Inferior parietal cortex (tissue), 1 donor: ENCODE data around the gene DAPK2.

Experiments
- DNase-seq: peaks from one replicate; pipeline ENCODE4 v3.0.0-alpha.2; 2016; ENCODE audit errors: extremely low spot score

DAPK2 gene

GRCh38 chr15:63943829-63944680 lies 102.2 kb downstream of the DAPK2 start:
- no peak for DNase-seq

DNA sequence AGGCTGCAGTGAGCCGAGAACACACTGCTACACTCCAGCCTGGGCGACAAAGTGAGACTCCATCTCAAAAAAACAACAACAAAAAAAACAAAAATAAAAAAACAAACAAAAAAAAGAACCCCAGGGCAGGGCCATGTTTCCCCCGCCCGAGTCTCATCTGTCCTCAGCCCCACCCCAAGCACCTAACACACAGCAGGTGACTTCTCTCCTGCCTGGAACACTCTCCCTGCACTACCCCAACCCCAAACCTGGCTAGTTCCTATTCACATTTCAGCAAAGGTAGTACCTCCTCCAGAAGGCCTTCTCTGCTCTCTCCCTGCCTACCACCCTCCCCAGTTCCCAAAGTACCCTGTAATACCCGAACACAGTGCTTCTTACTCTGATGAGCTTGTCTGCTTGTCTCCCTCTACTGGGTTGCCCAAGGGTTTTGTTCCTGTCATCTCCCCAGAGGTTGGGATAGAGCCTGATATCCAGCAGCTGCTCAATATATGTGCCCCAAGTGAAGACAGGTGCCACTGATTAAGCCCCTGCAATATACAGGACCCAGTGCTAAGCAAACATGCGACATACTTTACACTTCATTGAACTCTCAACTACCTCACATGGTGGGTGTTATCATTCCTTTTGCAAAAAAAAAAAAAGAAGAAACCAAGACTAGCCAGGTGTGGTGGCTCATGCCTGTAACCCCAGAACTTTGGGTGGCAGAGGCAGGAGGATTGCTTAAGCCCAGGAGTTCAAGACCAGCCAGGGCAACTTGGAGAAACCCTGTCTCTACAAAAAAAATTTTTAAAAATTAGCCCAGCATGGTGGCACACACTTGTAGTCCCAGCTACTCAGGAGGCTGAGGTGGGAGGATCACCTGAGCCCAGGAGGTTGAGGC lies 103.6 kb downstream of the DAPK2 start:
- no peak for DNase-seq

DNA sequence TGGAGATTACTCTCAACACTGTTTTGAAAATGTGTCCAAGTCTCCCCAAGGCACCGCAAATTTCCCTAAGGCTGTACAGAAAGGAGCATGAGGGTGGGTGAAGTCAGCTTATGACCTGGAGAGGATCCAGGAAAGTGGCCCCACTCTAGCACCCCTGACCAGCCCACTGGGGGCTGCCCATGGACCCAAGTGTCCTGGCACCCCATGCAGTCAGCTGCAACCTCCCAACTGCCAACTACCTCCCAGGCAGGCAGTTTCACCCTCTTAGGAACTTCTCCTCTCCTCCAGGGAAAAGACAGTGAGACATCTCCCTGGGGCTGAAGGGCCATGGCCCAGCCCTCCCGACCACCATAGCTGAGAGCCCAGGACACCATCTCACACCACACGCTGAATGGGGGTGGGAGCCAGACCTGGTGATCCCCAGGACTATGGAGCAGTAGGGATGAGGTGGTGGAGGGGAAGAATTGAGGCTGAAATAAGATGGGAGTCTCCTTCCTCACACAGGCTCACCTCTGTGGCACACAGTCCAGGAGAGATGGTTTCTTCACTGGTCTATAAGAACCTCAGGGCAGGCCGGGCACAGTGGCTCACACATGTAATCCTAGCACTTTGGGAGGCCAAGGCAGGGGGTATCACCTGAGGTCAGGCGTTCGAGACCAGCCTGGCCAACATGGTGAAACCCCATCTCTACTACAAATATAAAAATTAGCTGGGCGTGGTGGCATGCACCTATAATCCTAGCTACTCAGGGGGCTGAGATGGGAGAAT lies 104.4 kb downstream of the DAPK2 start:
- DNase-seq, result no peak

GRCh38 chr15:63940966-63941620 lies 105.2 kb downstream of the DAPK2 start:
- no peak for DNase-seq

DNA sequence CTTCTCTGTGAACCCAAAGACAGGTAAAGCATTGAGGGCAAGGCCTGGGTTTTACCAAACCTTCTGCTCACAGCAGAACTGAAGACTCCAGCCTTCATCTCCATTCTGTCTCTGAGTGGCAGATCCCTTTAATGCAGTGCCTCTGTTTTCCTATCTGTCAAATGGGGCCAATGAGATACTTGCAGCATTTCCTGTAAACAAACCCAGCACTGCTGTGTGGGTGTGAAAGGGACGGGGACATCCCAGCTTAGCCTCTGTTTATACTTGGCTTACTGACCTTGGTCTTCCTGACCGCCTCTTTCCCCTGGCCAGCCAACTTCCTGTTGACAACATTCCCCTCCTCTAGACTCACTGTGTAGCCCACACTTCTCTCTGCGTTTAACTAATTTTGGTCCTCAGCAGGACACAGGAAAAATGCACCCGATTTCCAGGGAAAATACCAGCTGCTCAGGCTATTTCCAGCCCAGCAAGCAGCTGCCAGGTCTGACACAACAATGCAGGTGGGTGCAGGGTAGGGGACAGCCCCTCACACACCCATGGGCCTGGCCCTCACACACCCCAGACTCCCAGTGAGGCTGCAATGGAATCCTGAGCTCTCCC lies 106.7 kb downstream of the DAPK2 start:
- no peak for DNase-seq

DNA sequence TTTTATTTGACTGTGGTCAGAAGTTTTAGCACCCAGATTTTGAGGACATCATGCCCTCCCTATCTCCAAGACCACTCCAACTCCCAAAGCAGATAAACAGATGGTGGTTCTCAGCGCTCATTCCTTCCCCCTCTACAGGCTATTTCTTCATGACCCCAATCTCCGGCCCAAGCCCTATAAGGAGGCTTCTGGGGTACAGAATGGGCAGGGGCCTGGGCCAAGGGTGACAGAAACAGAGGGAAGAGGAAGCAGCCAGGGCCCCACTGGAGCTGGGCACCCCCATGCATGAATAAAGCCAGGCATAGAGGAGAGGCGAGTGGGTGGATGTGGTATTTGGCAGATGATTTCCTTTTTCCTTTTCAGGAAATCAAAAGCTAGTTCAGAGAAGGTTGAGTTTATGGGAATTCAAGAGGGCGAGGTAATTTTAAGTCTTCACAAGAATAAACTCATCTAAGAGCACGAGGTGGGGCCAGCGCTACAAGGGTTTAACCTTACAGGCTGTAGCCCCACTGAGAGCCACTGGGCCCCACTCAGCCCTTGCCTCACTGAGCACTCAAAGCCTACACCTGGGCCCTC lies 107.7 kb downstream of the DAPK2 start:
- DNase-seq, result no peak

- no peak for DNase-seq
These were observed 112.8 kb downstream of the DAPK2 start for GRCh38 chr15:63933522-63933921.

- no peak for DNase-seq
These were observed 114.7 kb downstream of the DAPK2 start for GRCh38 chr15:63931556-63931955.

DNA sequence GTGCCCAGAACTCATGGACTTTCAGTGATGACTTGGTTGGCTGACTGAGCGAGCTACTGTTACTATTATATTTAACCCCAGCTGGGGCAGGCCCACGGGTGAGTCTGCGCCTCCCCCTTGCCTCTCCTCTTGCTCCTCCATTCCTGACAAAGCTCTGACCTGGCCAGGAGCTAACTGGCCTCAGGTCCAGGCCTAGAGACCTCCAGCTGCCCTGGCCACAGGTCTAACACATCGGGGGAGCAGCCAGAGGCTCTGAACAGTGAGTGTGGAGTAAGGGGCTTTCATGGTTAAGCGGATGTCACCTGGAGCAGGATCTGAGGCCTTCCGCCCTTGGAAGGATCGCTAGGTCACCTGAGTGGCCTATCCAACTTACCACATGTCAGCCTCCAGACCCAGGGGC lies 116.3 kb downstream of the DAPK2 start:
- DNase-seq, result no peak

DNA sequence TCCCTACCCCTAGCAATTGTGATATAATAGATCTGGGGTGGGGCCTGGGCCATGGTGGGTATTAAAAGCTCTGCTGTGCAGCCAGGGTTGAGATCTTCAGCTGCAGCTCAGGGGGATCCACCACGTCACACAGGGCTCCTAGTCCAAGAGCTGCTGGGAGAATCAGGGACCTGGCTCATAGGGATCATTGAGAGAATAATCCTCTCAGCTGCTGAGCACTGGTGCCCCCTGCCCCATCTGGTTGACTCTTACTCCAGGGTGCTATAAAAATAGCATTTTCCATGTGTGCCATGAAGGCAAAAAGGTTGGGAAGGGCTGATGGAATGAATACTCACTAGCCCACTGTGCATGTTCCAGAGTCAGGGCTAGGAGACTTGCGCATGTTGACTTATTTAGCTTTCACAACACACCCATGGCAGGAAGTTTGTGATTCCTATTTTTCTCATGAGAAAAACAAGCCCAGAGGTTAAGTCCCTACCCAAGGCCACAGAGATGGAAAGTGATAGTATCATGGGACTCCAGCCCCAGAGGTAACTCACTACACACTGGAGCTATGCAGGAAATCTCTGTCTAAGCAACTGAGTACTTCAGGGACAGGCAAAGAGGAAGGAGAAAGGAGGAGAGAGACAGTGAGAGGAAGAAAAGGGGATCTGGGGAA lies 118.0 kb downstream of the DAPK2 start:
- DNase-seq, result no peak

DNA sequence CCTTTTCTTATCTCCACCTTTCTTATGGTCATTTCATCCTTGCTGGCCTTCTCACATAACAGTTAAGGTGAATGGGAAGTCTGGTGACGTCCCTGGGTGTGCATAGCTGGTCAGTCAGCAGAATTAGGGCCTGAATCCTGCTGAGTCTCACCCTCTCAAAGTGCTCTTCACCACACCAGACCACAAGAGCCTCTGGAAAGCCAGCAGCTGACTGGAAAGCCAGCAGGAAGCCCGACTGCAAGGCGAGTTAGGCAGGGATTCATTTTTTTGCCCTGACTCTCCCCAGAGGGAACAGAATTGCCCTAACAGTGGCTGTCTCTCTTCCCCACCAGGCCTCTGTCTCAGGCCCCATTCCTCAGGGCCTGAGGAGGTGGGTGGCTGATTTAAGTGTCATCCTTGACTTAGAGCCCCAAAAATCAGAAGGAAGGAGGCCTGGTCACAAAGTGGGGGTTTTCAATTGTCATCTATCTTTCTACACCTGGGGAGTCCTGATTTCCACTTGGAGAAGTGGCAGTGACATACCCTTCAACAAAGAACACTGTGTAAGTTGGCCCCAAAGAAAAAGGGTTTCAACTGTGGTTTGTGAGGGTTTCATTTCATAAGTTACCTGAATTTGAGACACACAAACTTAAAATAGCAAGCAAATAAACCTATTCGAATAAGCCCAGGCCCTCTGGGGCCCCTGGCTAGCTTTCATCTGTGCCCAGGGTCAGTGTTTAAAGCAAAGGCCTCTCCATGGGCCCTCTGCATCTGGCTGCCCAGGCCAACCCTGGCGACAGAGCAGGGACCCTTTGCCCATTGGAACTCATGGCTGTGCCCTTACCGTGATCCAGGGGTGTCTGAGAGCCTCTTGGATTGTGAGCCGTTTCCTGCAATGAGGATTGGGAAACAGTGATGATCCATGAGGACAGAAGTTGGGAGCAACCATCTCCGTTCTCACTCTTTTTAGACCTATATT lies 122.0 kb downstream of the DAPK2 start:
- no peak for DNase-seq

DNA sequence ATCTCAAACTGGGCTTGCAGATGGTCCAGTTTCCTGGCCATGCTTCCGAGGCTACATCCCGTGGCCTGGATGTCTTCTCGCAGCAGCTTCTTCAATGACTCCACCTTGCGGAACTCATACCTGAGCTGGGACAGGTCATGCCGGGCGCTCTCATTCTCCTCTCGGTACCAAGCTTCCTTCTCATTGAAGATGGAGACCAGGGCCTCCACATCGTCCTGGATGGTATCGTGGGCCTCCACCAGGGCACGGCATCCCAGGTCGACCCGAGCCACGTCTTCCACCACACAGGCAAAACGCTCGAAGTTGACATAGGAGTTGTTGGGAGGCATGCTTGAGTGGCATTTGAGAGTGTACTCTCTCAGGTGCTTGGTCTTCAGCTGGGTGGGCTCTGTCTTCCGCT lies 123.4 kb downstream of the DAPK2 start:
- DNase-seq, result no peak

- DNase-seq, result no peak
These were observed 123.9 kb downstream of the DAPK2 start for GRCh38 chr15:63922261-63922904.

GRCh38 chr15:63920504-63921175 lies 125.6 kb downstream of the DAPK2 start:
- no peak for DNase-seq

DNA sequence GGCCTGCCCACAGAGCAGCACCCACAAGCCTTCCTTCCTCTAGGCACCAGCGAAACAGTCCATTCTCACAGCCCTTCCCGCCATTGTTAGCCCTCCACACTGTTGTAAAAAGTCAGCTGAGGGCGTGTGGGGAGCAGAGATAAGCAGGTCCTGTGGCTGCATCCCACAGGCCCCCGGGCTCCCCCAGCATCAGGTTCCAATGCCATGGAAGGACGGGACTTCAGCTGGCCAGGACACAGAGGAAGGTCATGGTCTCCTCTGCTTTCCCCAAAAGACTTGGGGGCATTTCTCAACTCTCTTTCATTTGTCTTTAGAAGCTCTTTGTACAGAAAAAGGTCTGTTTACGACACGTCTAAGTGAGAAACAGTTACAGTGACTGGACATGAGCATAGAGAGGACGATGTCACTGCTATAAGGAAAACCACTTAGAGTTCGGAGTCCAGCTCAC lies 127.4 kb downstream of the DAPK2 start:
- DNase-seq, result no peak

- DNase-seq, result no peak
These were observed 128.0 kb downstream of the DAPK2 start for GRCh38 chr15:63918317-63918672.

GRCh38 chr15:63917588-63918316 lies 128.5 kb downstream of the DAPK2 start:
- DNase-seq, result no peak
